Parathyroid adenoma (tissue), 2 donors: ENCODE results near the gene CSRNP3.

Source experiments
- H2AFZ ChIP-seq: fragments of 300-600 bp; sonication (generic); one replicate; pipeline ENCODE4 v1.7.0; 2017; ENCODE audit warnings: antibody characterized with exemption, mild to moderate bottlenecking
- H3K27ac ChIP-seq: fragments of 300-600 bp; sonication (generic); one replicate; pipeline ENCODE4 v1.7.0; 2017
- H3K27me3 ChIP-seq: fragments of 300-600 bp; sonication (generic); one replicate; pipeline ENCODE4 v1.7.0; 2017; ENCODE audit warnings: low read length; ENCODE audit not compliant: control insufficient read depth, insufficient read depth
- H3K36me3 ChIP-seq: fragments of 300-600 bp; sonication (generic); one replicate; pipeline ENCODE4 v1.7.0; 2017; ENCODE audit warnings: low read length; ENCODE audit not compliant: control insufficient read depth, insufficient read depth
- H3K4me1 ChIP-seq: fragments of 300-600 bp; sonication (generic); one replicate; pipeline ENCODE4 v1.7.0; 2017; ENCODE audit warnings: control low read depth
- H3K4me2 ChIP-seq: fragments of 300-600 bp; sonication (generic); one replicate; pipeline ENCODE4 v1.7.0; 2017; ENCODE audit warnings: low read length
- H3K4me3 ChIP-seq: fragments of 300-600 bp; sonication (generic); one replicate; pipeline ENCODE4 v1.7.0; 2017; ENCODE audit warnings: low read depth, low read length
- H3K79me2 ChIP-seq: fragments of 300-600 bp; sonication (generic); one replicate; pipeline ENCODE4 v1.7.0; 2017; ENCODE audit warnings: control low read depth
- H3K9ac ChIP-seq: fragments of 300-600 bp; sonication (generic); one replicate; pipeline ENCODE4 v1.7.0; 2017; ENCODE audit warnings: mild to moderate bottlenecking
- H3K9me3 ChIP-seq: fragments of 300-600 bp; sonication (generic); one replicate; pipeline ENCODE4 v1.7.0; 2017; ENCODE audit warnings: low read length; ENCODE audit not compliant: control insufficient read depth
- TF ChIP-seq, protein P1 (sequence below): fragments of 300-600 bp; sonication (generic); IDR thresholded peaks from one replicate; pipeline ENCODE4 v1.7.0; 2017; ENCODE audit warnings: antibody characterized with exemption, mild to moderate bottlenecking
- donor health status: primary hyperparathyroidism.

The CSRNP3 gene

DNA sequence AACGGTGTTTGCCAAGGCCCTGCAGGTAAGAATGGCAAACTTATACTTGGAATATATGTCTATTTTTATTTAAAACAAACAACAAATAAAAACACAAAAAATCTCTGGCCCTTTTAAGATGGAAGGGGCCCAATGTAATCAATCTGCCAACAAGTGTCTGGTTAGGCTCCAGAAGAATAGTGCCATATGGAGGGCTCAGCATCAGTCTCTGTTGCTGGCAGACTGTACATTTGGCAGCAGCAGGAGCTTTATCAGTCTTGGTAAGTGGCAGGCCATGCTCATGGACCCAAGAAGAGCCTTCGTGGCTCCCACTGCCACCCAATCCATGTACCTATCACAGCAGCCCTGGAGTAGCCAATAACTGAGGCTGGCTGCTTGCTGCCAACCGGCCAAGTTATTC is 223.4 kb downstream of the CSRNP3 start:
- Histone ChIP-seq H2AFZ (no peak overlapping the region), H3K4me1 (no peaks in the 10 kb centered on the region), H3K27ac (no peak overlapping the region), H3K4me2 (no peak overlapping the region), H3K36me3 (no peaks in the 10 kb centered on the region), H3K9ac (no peak overlapping the region), H3K4me3 (no peak overlapping the region), H3K79me2 (no peaks in the 10 kb centered on the region), H3K27me3 (no peaks in the 10 kb centered on the region), H3K9me3 (no peaks in the 10 kb centered on the region)
- TF ChIP-seq, protein P1, sequence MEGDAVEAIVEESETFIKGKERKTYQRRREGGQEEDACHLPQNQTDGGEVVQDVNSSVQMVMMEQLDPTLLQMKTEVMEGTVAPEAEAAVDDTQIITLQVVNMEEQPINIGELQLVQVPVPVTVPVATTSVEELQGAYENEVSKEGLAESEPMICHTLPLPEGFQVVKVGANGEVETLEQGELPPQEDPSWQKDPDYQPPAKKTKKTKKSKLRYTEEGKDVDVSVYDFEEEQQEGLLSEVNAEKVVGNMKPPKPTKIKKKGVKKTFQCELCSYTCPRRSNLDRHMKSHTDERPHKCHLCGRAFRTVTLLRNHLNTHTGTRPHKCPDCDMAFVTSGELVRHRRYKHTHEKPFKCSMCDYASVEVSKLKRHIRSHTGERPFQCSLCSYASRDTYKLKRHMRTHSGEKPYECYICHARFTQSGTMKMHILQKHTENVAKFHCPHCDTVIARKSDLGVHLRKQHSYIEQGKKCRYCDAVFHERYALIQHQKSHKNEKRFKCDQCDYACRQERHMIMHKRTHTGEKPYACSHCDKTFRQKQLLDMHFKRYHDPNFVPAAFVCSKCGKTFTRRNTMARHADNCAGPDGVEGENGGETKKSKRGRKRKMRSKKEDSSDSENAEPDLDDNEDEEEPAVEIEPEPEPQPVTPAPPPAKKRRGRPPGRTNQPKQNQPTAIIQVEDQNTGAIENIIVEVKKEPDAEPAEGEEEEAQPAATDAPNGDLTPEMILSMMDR, result no peak

DNA sequence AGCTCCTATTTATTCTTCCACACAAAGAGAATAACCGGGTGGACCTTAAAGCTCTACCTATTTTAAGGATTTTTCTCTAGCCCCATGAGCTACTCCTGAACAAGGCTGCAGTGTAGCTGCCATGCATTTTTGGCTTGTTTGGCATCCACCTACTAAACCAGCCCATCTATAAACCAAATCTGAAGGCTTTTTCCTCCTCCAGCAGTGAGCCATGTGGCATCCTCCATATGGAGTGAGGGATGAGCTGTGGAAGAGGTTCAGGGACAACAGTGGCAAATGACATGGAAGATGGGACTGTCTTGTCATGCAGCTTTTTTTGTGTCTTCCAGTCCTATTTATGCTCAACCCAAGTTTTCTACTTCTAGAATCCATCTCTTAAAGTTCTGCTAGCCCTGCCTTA is 224.3 kb downstream of the CSRNP3 start:
- TF ChIP-seq, protein P1, result no peak
- Histone ChIP-seq H3K27me3 (no peaks in the 10 kb centered on the region), H3K27ac (no peak overlapping the region), H2AFZ (no peak overlapping the region), H3K4me3 (no peak overlapping the region), H3K79me2 (no peaks in the 10 kb centered on the region), H3K4me1 (no peaks in the 10 kb centered on the region), H3K9ac (no peak overlapping the region), H3K4me2 (no peak overlapping the region), H3K9me3 (no peaks in the 10 kb centered on the region), H3K36me3 (no peaks in the 10 kb centered on the region)

DNA sequence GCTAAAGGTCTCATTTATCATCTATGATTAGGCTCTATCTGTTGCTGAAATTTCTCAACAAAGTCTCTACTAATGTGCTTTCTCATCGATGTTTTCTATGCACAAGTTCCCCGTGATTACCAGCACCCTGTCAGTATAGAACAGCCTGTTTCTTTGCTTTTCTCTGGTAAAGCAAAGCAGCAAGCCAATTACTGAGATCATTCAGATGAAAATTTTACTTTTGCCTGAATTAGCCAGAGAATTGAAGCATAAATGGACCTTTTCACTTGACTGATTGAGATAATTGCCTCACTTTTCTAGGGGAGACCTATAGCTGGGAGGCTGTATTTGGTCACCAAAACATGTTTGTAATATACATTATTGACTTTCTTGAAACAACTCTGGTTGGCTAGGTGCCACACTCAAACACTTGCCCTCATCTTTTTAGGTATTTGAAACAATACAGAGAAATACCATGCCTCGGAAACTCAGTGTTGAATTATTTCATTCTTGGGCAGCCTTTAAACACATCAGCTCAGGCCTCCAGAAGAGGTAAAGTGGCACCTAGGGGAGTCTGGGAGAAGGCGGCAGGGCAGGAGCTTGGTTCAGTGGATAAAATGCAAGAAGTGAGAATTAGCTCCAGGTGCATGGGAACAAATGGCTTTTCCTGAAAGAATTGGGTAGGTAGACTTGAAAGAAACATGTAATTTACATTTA is 228.4 kb downstream of the CSRNP3 start:
- Histone ChIP-seq H3K9ac (no peak overlapping the region), H3K9me3 (no peaks in the 10 kb centered on the region), H3K4me2 (no peak overlapping the region), H3K4me3 (no peak overlapping the region), H3K79me2 (no peaks in the 10 kb centered on the region), H3K27ac (no peak overlapping the region), H3K4me1 (no peaks in the 10 kb centered on the region), H2AFZ (no peak overlapping the region), H3K36me3 (no peaks in the 10 kb centered on the region), H3K27me3 (no peaks in the 10 kb centered on the region)
- TF ChIP-seq, protein P1, result no peak

DNA sequence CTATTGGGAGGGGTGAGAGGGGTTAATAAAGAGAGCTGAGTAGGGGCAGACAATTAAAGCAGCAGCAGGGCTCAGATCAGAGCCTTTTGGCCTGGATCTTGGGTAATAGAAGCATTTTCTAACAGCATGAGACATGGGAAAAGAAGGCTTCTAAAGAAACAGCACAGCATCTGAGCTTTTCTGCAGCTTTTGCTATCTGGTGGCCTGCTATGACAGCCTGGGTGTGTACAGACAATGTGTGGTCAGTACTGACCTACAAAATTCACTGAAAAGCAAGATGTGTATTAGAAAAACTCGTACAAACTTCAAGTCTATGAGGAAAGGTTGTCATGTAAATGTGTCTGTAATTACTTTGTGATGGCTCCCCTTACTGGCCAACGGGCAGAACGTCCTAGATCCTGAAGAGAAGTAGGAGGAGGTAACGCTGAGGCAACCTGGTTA is 229.0 kb downstream of the CSRNP3 start:
- H3K27ac ChIP-seq, result no peak overlapping the region
- H3K4me1 ChIP-seq, result no peaks in the 10 kb centered on the region
- no peaks in the 10 kb centered on the region for H3K9me3 ChIP-seq
- TF ChIP-seq, protein P1, result peak; percentile 13
- H2AFZ ChIP-seq, result no peak overlapping the region
- H3K4me2 ChIP-seq, result no peak overlapping the region
- no peaks in the 10 kb centered on the region for H3K27me3 ChIP-seq
- H3K4me3 ChIP-seq, result no peak overlapping the region
- H3K9ac ChIP-seq, result no peak overlapping the region
- H3K79me2 ChIP-seq, result no peaks in the 10 kb centered on the region
- no peaks in the 10 kb centered on the region for H3K36me3 ChIP-seq

DNA sequence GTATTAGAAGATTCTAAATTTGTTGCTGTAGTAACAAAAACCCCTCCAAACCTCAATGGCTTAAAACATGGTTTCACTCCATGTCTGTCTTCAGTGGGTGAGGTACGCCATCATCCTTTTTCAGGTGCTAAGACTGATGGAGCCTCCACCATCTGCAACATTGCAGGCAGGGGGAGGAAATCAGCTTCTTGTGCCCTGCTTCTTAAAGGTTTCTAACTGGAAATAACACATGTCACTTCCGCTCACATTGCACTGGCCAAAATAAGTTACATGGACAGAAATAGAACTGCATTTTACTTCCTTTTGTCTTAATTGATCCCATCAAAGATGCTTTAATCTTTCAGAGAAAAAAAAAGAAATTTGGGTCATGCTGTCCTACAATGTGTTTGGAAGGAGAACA is 230.4 kb downstream of the CSRNP3 start:
- TF ChIP-seq, protein P1, result no peak
- H3K27ac ChIP-seq, result no peak overlapping the region

More for the DNA sequence above, 230.4 kb downstream of the CSRNP3 start:
- Histone ChIP-seq H3K4me3 (no peak overlapping the region), H3K4me1 (no peaks in the 10 kb centered on the region), H3K9ac (no peak overlapping the region), H3K9me3 (no peaks in the 10 kb centered on the region), H3K79me2 (no peaks in the 10 kb centered on the region), H2AFZ (no peak overlapping the region), H3K27me3 (no peaks in the 10 kb centered on the region), H3K36me3 (no peaks in the 10 kb centered on the region), H3K4me2 (no peak overlapping the region)
